Measurements from ENCODE around the gene FAAH. TPM values are rescaled to one million over a fixed set of nuclear protein-coding genes. Genes with fewer than 3 reads are reported as not detected.

The FAAH gene
- total RNA-seq: 1 to 10 TPM; 1.3 to 5.9 TPM

DNA sequence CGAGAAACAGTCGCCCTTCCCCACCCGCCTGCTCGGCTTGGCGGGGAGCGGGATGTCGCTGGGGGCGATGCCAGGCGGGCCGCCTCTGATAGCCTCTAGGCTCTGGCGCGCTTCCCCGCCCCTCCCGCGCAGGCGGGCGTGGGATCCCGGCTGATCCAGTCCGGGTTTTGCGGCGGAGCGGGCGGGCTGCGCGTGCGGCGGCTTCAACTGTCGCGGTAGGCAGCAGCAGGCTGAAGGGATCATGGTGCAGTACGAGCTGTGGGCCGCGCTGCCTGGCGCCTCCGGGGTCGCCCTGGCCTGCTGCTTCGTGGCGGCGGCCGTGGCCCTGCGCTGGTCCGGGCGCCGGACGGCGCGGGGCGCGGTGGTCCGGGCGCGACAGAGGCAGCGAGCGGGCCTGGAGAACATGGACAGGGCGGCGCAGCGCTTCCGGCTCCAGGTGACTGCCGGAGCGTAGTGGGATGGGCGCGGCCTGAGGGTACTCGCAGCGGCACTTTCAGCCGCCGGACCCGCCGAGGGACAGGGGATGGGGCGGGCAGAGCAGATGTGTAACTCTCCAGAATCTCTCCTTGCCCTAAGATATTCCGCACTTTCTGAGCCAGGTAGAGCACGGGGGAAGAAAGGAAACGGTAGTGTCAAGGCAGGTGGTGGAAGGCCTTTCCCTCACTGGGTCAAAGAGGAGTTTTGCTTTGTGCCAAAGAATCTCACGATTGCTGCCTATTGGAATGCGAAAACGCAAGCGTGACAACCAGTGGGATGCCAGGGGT is at the start of gene FAAH:
Gene FAAH, plus strand, starts transcription at position 210 of the 764 bp plus-strand sequence. Its CDS starts 32 bp downstream, at position 242.

Other genes starting within 250 kb of the FAAH start
- under 1 TPM in 1 of 2 donors, not detected in 1; 1.00 TPM for gene TSPAN1, start 219.2 kb upstream of the FAAH start, total RNA-seq
- gene P3R3URF, start 217.8 kb upstream of the FAAH start, total RNA-seq: not detected
- 10 to 100 TPM; 86.4 to 96.9 TPM for gene POMGNT1, start 195.9 kb upstream of the FAAH start, total RNA-seq
- gene LURAP1, start 191.0 kb upstream of the FAAH start, total RNA-seq: 10 to 100 TPM; 12.3 to 14.5 TPM
- 10 to 100 TPM in 1 of 2 donors, 1 to 10 TPM in 1; 4.5 to 13.0 TPM for gene RAD54L, start 146.6 kb upstream of the FAAH start, total RNA-seq
- 10 to 100 TPM; 86.7 to 90.9 TPM for gene LRRC41, start 90.7 kb upstream of the FAAH start, total RNA-seq
- gene UQCRH, start 90.6 kb upstream of the FAAH start, total RNA-seq: 100 to 1,000 TPM; 258 to 297 TPM
- gene NSUN4, start 53.5 kb upstream of the FAAH start, total RNA-seq: 10 to 100 TPM; 23.1 to 26.6 TPM
- under 1 TPM in 1 of 2 donors, not detected in 1; under 0.01 TPM for gene DMBX1, start 95.5 kb downstream of the FAAH start, total RNA-seq
- gene KNCN, start 157.3 kb downstream of the FAAH start, total RNA-seq: not detected
- 10 to 100 TPM; 17.6 to 22.0 TPM for gene MKNK1, start 210.0 kb downstream of the FAAH start, total RNA-seq
- 1 to 10 TPM; 5.7 to 5.9 TPM for gene MOB3C, start 222.5 kb downstream of the FAAH start, total RNA-seq